GM12891 (cell line): Measurements from ENCODE around the gene CCSER2.
"Not testable (repeated sequence)": the region's sequence is repeated elsewhere in the genome, so short reads cannot be mapped to it uniquely, and the experiment has no call there.

Experiments
- POLR2A ChIP-seq: IDR thresholded peaks from 2 replicates; pipeline ENCODE4 v1.6.1; 2011; ENCODE audit warnings: low read depth, low read length, control low read depth
- POLR2AphosphoS5 ChIP-seq: IDR thresholded peaks from 2 replicates; pipeline ENCODE4 v1.6.1; 2011; ENCODE audit warnings: low read depth, low read length, control low read depth

DNA sequence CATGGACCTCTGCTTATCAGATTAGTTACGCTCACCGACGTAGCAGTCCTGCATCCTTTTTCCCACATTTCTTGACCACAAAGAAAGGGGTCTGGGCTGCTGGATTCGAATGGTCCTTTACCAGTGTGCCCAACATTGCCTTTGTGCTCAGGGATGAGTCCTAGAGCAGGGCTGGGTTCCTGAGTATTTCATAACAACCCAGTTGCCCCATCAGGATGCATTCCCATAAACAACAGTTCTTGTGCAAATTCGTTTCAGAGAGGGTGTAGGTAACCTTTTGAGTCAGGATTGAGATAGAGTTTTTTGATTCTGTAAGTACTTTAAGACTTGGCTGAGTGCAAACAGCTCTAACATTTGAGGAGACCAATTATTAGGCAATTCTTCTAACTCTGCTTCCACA, 200.1 kb downstream of the CCSER2 start:
- TF ChIP-seq POLR2A, POLR2AphosphoS5: not testable (repeated sequence)
